CD14-positive monocyte (primary cell): ENCODE results near the gene ITPR2. TPM values are rescaled to one million over a fixed set of nuclear protein-coding genes. Genes with fewer than 3 reads are reported as not detected.

ENCODE experiments used
- DNase-seq, 3 donors: peaks; one replicate each; pipeline ENCODE4 v3.0.0-alpha.2; 2011 to 2022
- H2AFZ ChIP-seq: 2 replicates; pipeline ENCODE4 v1.6.0; 2012; ENCODE audit warnings: mild to moderate bottlenecking, low read depth, low read length, inconsistent platforms; ENCODE audit not compliant: insufficient read depth, poor library complexity, severe bottlenecking
- H3K27ac ChIP-seq, 2 donors: 1 replicate in 1 of 2; 2 replicates in 1 of 2; pipeline ENCODE4 v1.5.1; 2012 to 2013; ENCODE audit warnings: low read length in 2 of 2, control low read depth in 1 of 2, inconsistent platforms in 1 of 2, low read depth in 1 of 2, mild to moderate bottlenecking in 1 of 2
- H3K27me3 ChIP-seq, 2 donors: one replicate each; pipeline versions ENCODE4 v1.6.0 to v1.6.1; 2011 to 2013; ENCODE audit warnings: low read length in 2 of 2; ENCODE audit not compliant: control insufficient read depth in 2 of 2, insufficient read depth in 2 of 2
- H3K36me3 ChIP-seq, 2 donors: replicated peaks in 1 of 2; 1 replicate in 1 of 2; 2 replicates in 1 of 2; pipeline versions ENCODE4 v1.5.1 to v1.6.1; 2012 to 2013; ENCODE audit warnings: low read length in 2 of 2, control low read depth in 1 of 2, inconsistent platforms in 1 of 2, mild to moderate bottlenecking in 1 of 2; ENCODE audit not compliant: insufficient read depth in 2 of 2, control insufficient read depth in 1 of 2
- H3K4me1 ChIP-seq, 2 donors: 1 replicate in 1 of 2; 2 replicates in 1 of 2; pipeline versions ENCODE4 v1.5.1 to v1.6.1; 2012 to 2013; ENCODE audit warnings: low read length in 2 of 2, control low read depth in 1 of 2, inconsistent platforms in 1 of 2, mild to moderate bottlenecking in 1 of 2, moderate library complexity in 1 of 2; ENCODE audit not compliant: insufficient read depth in 2 of 2, control insufficient read depth in 1 of 2
- H3K4me2 ChIP-seq: replicated peaks from 2 replicates; pipeline ENCODE3; 2012; ENCODE audit warnings: low read length, moderate library complexity, mild to moderate bottlenecking; ENCODE audit not compliant: poor library complexity, severe bottlenecking; ENCODE audit errors: extremely low read depth
- H3K4me3 ChIP-seq, 3 experiments: fragments of 200-600 bp in 1 of 3; sonication (generic) in 1 of 3; replicated peaks in 1 of 3; 1 replicate in 2 of 3; 2 replicates in 1 of 3; pipeline ENCODE4 v1.5.1; 2011 to 2013; ENCODE audit warnings: low read length in 3 of 3, mild to moderate bottlenecking in 3 of 3, control low read depth in 2 of 3, low read depth in 2 of 3, inconsistent platforms in 1 of 3, moderate library complexity in 1 of 3
- H3K79me2 ChIP-seq: 2 replicates; pipeline ENCODE4 v1.6.0; 2012; ENCODE audit warnings: mild to moderate bottlenecking, control low read depth, inconsistent platforms, low read length, moderate library complexity; ENCODE audit not compliant: insufficient read depth
- H3K9ac ChIP-seq: 2 replicates; pipeline ENCODE4 v1.6.0; 2017; ENCODE audit warnings: low read length, mild to moderate bottlenecking; ENCODE audit not compliant: insufficient read depth, poor library complexity, severe bottlenecking
- H3K9me3 ChIP-seq, 2 donors: replicated peaks in 1 of 2; 1 replicate in 1 of 2; 2 replicates in 1 of 2; pipeline versions ENCODE4 v1.5.1 to v1.6.1; 2012 to 2013; ENCODE audit warnings: low read length in 2 of 2, control low read depth in 1 of 2; ENCODE audit not compliant: control insufficient read depth in 1 of 2, insufficient read depth in 1 of 2
- H4K20me1 ChIP-seq: 2 replicates; pipeline ENCODE4 v1.6.0; 2012; ENCODE audit warnings: mild to moderate bottlenecking, low read length, control low read depth, moderate library complexity; ENCODE audit not compliant: insufficient read depth
- H3K27ac Mint-ChIP-seq, 7 donors: one replicate each; pipeline ENCODE4 v1.8.0; 2020; ENCODE audit warnings: mild to moderate bottlenecking in 7 of 7, mixed read lengths in 7 of 7, moderate library complexity in 6 of 7, inconsistent platforms in 2 of 7
- H3K27me3 Mint-ChIP-seq, 3 donors: one replicate each; pipeline ENCODE4 v1.8.0; 2021 to 2022; ENCODE audit warnings: low read depth in 3 of 3, mild to moderate bottlenecking in 3 of 3, mixed read lengths in 3 of 3, moderate library complexity in 3 of 3, inconsistent platforms in 1 of 3
- H3K36me3 Mint-ChIP-seq, 2 donors: one replicate each; pipeline ENCODE4 v1.8.0; 2020; ENCODE audit warnings: mixed read lengths in 2 of 2, inconsistent platforms in 1 of 2, mild to moderate bottlenecking in 1 of 2
- H3K4me1 Mint-ChIP-seq: one replicate; pipeline ENCODE4 v1.8.0; 2020; ENCODE audit warnings: mild to moderate bottlenecking, mixed read lengths
- H3K4me3 Mint-ChIP-seq, 2 donors: one replicate each; pipeline ENCODE4 v1.8.0; 2020; ENCODE audit warnings: mild to moderate bottlenecking in 2 of 2, mixed read lengths in 2 of 2, moderate library complexity in 1 of 2
- H3K9me3 Mint-ChIP-seq, 7 donors: one replicate each; pipeline ENCODE4 v1.8.0; 2020 to 2022; ENCODE audit warnings: mixed read lengths in 7 of 7, mild to moderate bottlenecking in 6 of 7, moderate library complexity in 6 of 7, inconsistent platforms in 2 of 7
- CTCF ChIP-seq: fragments of 200-600 bp; IDR thresholded peaks from one replicate; pipeline ENCODE4 v1.8.0; 2022; ENCODE audit warnings: antibody characterized with exemption, mild to moderate bottlenecking
- WGBS: methylation state at CpG from one replicate; pipeline ENCODE4 v1.1.5; 2013; ENCODE audit warnings: missing lambda C conversion rate; ENCODE audit not compliant: insufficient coverage; 5-methylcytosine and 5-hydroxymethylcytosine counted together
- intact Hi-C, 2 donors: fragments of 100-400 bp; cut with micrococcal nuclease; formaldehyde crosslinking; loops; one replicate each; pipeline versions ENCODE4 v1.15.0 to v1.15.1; 2023
- polyA plus RNA-seq, 3 donors: library from polyadenylated mRNA; depleted of rRNA in 1 of 3; unstranded in 2 of 3; stranded (reverse) in 1 of 3; fragments of 300-500 nt in 2 of 3; fragments of >200 nt in 1 of 3; fragmentation: Illumina TruSeq in 2 of 3; gene quantifications; 1 replicate in 2 of 3; 2 replicates in 1 of 3; pipeline ENCODE4 v1.2.3, GENCODE V29; 2012 to 2021

ITPR2 gene
- polyA plus RNA-seq, 3 donors, result 2.7 to 6.4 (median 5.7) TPM

GRCh38 chr12:26696048-26696612 is 136.9 kb downstream of the ITPR2 start:
- H2AFZ ChIP-seq, result no peak overlapping the region
- peaks cover 0 to under 1% (median 0%) of the 10 kb centered on the region in 3 donors for H3K27me3 Mint-ChIP-seq
- H3K4me1 Mint-ChIP-seq, result peaks cover 3% of the 10 kb centered on the region

GRCh38 chr12:26694402-26694801 is 138.6 kb downstream of the ITPR2 start:
- Histone ChIP-seq H2AFZ (no peak overlapping the region), H3K79me2 (no peaks in the 10 kb centered on the region), H3K27me3 (no peaks in the 10 kb centered on the region), H3K9ac (no peak overlapping the region), H3K9me3 (no peaks in the 10 kb centered on the region), H3K36me3 (peaks cover 15 to 75% of the 10 kb centered on the region in 2 donors), H3K4me3 (no peak overlapping the region), H3K4me1 (no peaks in the 10 kb centered on the region), H3K4me2 (no peak overlapping the region), H4K20me1 (no peaks in the 10 kb centered on the region), H3K27ac (no peak overlapping the region)
- WGBS, result no CpG with 5 or more reads among the region's 2 CpGs
- intact Hi-C loops, result no loop called here
- Mint-ChIP-seq H3K36me3 (peaks cover 39 to 65% of the 10 kb centered on the region in 2 donors), H3K27ac (no peak overlapping the region), H3K4me1 (no peaks in the 10 kb centered on the region), H3K4me3 (no peak overlapping the region), H3K9me3 (no peaks in the 10 kb centered on the region), H3K27me3 (peaks cover 0 to 2% (median 0%) of the 10 kb centered on the region in 3 donors)
- no peak for DNase-seq
- no peak for TF ChIP-seq CTCF

More at GRCh38 chr12:26696048-26696612, 136.9 kb downstream of the ITPR2 start:
- Histone ChIP-seq H3K9me3 (no peaks in the 10 kb centered on the region), H3K4me3 (no peak overlapping the region), H4K20me1 (no peaks in the 10 kb centered on the region), H3K79me2 (no peaks in the 10 kb centered on the region), H3K9ac (no peak overlapping the region), H3K36me3 (peaks cover 15 to 75% of the 10 kb centered on the region in 2 donors), H3K27me3 (no peaks in the 10 kb centered on the region), H3K4me1 (no peaks in the 10 kb centered on the region), H3K4me2 (no peak overlapping the region), H3K27ac (no peak overlapping the region)
- TF ChIP-seq CTCF, result no peak
- intact Hi-C loops, result no loop called here
- no peak overlapping the region for H3K4me3 Mint-ChIP-seq
- no CpG with 5 or more reads among the region's 3 CpGs for WGBS
- H3K9me3 Mint-ChIP-seq, result no peaks in the 10 kb centered on the region
- no peak for DNase-seq
- H3K27ac Mint-ChIP-seq, result no peak overlapping the region
- peaks cover 41 to 67% of the 10 kb centered on the region in 2 donors for H3K36me3 Mint-ChIP-seq
